Stimulated activated CD4-positive, alpha-beta T cell treated with anti-CD3 and anti-CD28 coated beads, TNF-alpha, amount 100 ng/mL, for 1 hour (primary cell): ENCODE results near the gene GPRIN3.
"Not testable (repeated sequence)": the region's sequence is repeated elsewhere in the genome, so short reads cannot be mapped to it uniquely, and the experiment has no call there.

Experiments used
- DNase-seq, 3 donors: peaks; one replicate each; pipeline ENCODE4 v3.0.0-alpha.2; 2020; ENCODE audit warnings: low read depth in 3 of 3, low spot score in 1 of 3

Gene GPRIN3

GRCh38 chr4:89257376-89257775 lies 50.2 kb downstream of the GPRIN3 start:
- DNase-seq, result no peak

- no peak for DNase-seq
Observed at GRCh38 chr4:89256203-89256800, 51.3 kb downstream of the GPRIN3 start.

GRCh38 chr4:89254847-89255246 lies 52.8 kb downstream of the GPRIN3 start:
- DNase-seq, result no peak

GRCh38 chr4:89254347-89254746 lies 53.3 kb downstream of the GPRIN3 start:
- DNase-seq, result not testable (repeated sequence)

- no peak for DNase-seq
Observed at GRCh38 chr4:89253935-89254334, 53.7 kb downstream of the GPRIN3 start.

GRCh38 chr4:89253311-89253710 lies 54.3 kb downstream of the GPRIN3 start:
- no peak for DNase-seq

GRCh38 chr4:89251396-89251795 lies 56.2 kb downstream of the GPRIN3 start:
- DNase-seq, result no peak

- DNase-seq, result no peak
Observed at GRCh38 chr4:89249716-89250361, 57.8 kb downstream of the GPRIN3 start.

- no peak for DNase-seq
Observed at GRCh38 chr4:89249313-89249712, 58.3 kb downstream of the GPRIN3 start.

- DNase-seq, result no peak
Observed at GRCh38 chr4:89248879-89249281, 58.7 kb downstream of the GPRIN3 start.

GRCh38 chr4:89247951-89248350 lies 59.6 kb downstream of the GPRIN3 start:
- DNase-seq, result no peak

- no peak for DNase-seq
Observed at GRCh38 chr4:89245459-89245858, 62.1 kb downstream of the GPRIN3 start.

GRCh38 chr4:89243733-89244252 lies 63.8 kb downstream of the GPRIN3 start:
- no peak for DNase-seq

- DNase-seq, result no peak
Observed at GRCh38 chr4:89242864-89243732, 64.5 kb downstream of the GPRIN3 start.

- no peak for DNase-seq
Observed at GRCh38 chr4:89242216-89242615, 65.4 kb downstream of the GPRIN3 start.

GRCh38 chr4:89230271-89230670 lies 77.3 kb downstream of the GPRIN3 start:
- DNase-seq, result no peak

- DNase-seq, result peak; percentile 48 to 64 (median 53)
Observed at GRCh38 chr4:89226665-89227574, 80.7 kb downstream of the GPRIN3 start.

- DNase-seq, result no peak
Observed at GRCh38 chr4:89222170-89222569, 85.4 kb downstream of the GPRIN3 start.

GRCh38 chr4:89221167-89221867 lies 86.3 kb downstream of the GPRIN3 start:
- no peak for DNase-seq

GRCh38 chr4:89218587-89218986 lies 89.0 kb downstream of the GPRIN3 start:
- no peak for DNase-seq
